IPS-15b (cell line): ENCODE measurements around the gene PLCB4.

Source experiments
- H3K27me3 ChIP-seq: one replicate; pipeline ENCODE4 v1.6.1; 2013; ENCODE audit warnings: low read length; ENCODE audit not compliant: control insufficient read depth, insufficient read depth
- H3K36me3 ChIP-seq: one replicate; pipeline ENCODE4 v1.6.1; 2013; ENCODE audit warnings: low read length; ENCODE audit not compliant: control insufficient read depth, insufficient read depth
- H3K4me1 ChIP-seq: one replicate; pipeline ENCODE4 v1.6.1; 2013; ENCODE audit warnings: mild to moderate bottlenecking, low read length; ENCODE audit not compliant: control insufficient read depth, insufficient read depth
- H3K4me3 ChIP-seq: one replicate; pipeline ENCODE4 v1.5.1; 2013; ENCODE audit warnings: low read depth, low read length
- H3K9ac ChIP-seq: one replicate; pipeline ENCODE4 v1.6.1; 2013; ENCODE audit warnings: low read depth, mild to moderate bottlenecking, low read length
- H3K9me3 ChIP-seq: one replicate; pipeline ENCODE4 v1.6.1; 2013; ENCODE audit warnings: mild to moderate bottlenecking, low read length; ENCODE audit not compliant: control insufficient read depth, insufficient read depth

PLCB4 gene

DNA sequence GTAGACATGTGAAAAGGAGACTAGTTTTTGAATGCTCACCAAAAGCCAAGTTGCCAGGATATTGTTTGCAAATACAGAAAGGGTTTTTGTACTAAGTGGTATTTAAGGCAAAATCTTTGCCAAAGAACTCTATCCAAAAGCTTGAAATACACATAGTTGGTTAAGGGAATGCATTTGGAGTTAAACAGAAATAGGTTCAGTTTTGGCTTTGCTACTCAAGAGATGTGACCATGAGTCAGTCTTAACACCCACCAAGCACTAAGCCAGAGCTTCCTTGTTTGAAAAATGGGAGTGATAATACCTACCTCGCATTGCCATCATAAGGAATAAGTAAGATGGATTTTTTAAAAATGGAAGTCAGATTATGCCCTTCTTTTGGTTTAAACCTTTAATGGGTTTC is 253.8 kb downstream of the PLCB4 start:
- no peaks in the 10 kb centered on the region for H3K36me3 ChIP-seq
- no peak overlapping the region for H3K4me3 ChIP-seq
- H3K9ac ChIP-seq, result no peak overlapping the region
- no peaks in the 10 kb centered on the region for H3K9me3 ChIP-seq
- H3K4me1 ChIP-seq, result peaks cover 6% of the 10 kb centered on the region
- H3K27me3 ChIP-seq, result no peaks in the 10 kb centered on the region

DNA sequence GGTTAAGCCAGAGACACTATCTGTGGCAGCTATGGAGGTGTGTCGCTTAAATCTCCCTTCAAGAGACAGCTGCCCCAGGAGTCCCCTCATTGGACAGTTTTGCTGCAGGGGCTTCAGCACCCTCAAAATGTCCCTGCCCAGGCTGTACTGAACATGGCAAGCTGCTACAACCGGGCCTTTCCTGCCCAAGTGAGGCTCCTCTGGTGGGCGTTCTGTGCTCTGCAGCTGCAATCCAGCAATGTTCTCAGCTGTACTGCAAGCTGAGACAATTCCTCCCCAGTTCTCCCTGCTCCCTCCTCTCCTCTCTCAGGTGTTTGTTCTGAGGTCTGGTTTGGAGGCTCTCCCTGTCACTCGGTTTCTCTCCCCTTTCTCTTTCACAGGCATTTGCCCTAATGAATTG is 254.7 kb downstream of the PLCB4 start:
- H3K4me1 ChIP-seq, result peaks cover 7% of the 10 kb centered on the region
- H3K9ac ChIP-seq, result no peak overlapping the region
- H3K27me3 ChIP-seq, result no peaks in the 10 kb centered on the region
- no peaks in the 10 kb centered on the region for H3K36me3 ChIP-seq
- H3K4me3 ChIP-seq, result no peak overlapping the region
- H3K9me3 ChIP-seq, result no peaks in the 10 kb centered on the region

DNA sequence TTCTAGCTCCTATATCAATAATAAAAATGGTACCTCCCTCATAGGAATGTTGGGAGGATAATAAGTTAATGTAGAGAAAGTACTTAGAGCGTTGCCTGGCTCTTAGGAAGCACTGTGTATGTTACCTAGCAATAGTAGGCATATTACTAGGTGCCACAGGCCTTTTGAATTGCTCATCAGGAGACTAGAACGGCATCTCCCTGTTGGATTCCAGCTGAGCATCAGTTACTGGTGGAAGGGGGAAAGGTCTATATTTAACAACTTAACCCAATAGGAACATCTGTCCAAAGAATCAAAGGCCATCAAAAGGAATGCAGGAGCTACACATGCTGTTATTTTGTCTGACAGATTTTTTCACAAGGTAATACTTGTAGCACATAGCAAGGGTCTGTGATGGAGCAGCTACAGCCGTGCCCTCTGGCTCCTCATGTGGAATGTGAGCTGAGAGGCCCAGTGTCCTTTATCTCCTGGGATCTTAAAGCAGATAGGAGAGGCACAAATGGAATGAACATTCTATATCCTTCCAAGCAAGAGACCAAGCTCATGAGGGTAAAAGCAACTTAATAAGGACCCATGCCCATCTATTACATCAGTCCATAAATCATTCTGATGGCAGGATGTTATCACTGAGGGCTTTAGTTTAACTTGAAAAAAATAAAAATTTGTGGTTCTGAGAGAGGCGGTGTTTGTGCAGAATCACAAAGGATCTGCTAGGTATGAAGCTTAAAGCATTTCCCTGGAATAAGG is 260.6 kb downstream of the PLCB4 start:
- Histone ChIP-seq H3K4me3 (no peak overlapping the region), H3K9ac (no peak overlapping the region), H3K4me1 (peaks cover 12% of the 10 kb centered on the region), H3K27me3 (no peaks in the 10 kb centered on the region), H3K9me3 (no peaks in the 10 kb centered on the region), H3K36me3 (no peaks in the 10 kb centered on the region)

DNA sequence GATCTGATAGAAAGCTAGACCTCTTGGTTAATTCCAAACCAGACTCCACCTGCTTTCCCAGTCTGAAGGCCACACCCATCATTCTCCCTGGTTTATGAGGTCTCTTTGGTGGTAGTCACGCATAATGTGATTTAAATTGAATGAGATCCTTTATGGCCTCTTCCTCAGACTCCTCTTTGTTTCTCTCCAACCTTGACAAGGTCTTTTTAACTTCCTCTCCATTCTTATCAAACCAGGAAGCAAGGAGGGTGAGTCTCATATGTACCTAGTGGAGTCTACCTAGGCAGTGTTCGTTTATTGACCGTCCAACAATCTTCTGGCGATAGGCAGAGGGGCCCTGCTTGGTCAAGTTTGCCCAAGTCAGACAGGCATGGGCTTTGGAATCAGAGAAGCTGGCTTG is 261.3 kb downstream of the PLCB4 start:
- Histone ChIP-seq H3K4me3 (no peak overlapping the region), H3K27me3 (no peaks in the 10 kb centered on the region), H3K9me3 (no peaks in the 10 kb centered on the region), H3K9ac (no peak overlapping the region), H3K4me1 (peaks cover 12% of the 10 kb centered on the region), H3K36me3 (no peaks in the 10 kb centered on the region)

DNA sequence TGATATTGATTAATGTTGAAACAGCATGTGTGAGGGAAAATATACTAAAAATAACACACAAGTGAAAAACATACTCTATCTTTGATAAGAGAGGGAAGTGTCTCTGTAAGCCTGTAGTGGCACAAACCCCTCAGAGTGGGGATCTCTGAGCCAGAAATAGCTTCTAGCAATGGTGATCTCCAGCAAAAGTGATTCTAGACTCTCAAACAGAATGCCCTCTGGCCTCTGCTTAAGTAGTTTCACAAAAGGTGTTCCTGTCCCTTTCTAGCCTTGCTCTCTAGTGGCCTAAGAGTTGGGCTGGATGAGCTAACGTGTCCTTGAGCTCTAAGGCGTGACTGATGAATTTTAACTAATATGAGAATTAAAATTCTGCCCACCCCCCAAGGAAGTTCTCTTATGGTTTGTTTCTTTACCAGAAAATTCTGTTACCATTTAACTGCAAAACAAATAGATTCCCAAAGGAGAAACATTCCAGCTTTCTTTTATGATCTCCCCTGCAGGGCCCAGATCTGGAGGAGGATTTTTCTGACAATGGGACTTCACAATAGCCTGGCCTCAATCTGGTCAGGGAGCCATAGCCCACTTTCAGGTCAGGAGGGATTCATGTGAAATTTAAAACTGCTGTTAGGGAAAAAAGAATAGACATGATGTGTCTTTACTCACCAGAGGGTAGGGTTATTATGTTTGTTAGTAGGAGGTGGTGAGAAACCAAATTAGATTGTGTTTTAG is 263.0 kb downstream of the PLCB4 start:
- Histone ChIP-seq H3K4me3 (no peak overlapping the region), H3K9ac (no peak overlapping the region), H3K4me1 (peaks cover 12% of the 10 kb centered on the region), H3K36me3 (no peaks in the 10 kb centered on the region), H3K27me3 (no peaks in the 10 kb centered on the region), H3K9me3 (no peaks in the 10 kb centered on the region)

DNA sequence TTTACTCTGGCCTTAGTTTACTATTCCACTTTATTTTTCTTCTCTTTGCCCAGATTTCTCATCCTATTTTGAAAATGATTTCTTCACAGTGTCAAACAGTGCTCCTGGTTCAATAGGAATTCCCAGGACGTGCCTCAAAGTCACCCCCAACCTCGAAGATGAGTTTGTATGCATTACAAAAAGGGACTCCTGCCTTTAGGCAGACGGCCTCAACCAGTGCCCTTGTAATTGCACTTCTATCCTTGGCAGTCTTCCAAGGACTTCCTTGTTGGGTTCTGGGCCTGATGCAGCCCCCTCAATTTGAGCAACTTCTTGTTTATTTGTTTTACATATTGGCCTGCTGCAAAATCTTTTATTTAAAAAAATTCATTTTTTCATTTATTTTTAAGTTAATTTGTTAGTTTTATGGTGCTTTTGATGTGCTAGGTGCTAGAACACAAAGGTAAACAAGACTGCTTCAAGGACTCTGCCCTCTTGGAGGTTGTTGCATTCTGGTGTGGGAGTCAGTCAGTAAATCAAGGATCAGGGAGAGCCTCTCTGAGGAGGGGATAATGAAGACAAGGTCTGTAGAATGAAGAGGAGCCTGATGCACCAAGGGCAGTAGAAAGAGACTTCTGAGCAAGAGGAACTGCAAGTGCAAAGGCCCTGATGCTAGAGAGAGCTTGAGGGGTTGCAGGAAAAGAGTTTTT is 264.0 kb downstream of the PLCB4 start:
- Histone ChIP-seq H3K36me3 (no peaks in the 10 kb centered on the region), H3K9me3 (no peaks in the 10 kb centered on the region), H3K4me1 (peaks cover 12% of the 10 kb centered on the region), H3K4me3 (no peak overlapping the region), H3K27me3 (no peaks in the 10 kb centered on the region), H3K9ac (no peak overlapping the region)

DNA sequence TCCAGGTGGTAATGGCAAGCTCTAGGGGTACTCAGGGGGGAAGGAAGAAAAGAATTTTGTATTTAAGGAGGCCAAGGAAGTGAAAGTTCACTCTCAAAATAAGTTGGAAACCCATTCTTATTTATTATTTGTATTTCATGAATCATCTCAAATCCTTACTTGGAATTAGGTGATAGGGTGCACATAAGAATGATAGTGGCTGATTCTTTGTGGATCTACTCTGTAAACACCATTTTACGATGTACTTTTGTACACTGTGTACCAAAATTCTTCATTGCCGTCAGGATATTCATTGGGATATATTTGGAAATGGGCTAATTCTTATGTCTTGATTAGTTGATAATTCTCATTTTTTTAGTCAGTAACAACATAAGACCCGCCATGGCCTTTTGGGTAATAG is 266.0 kb downstream of the PLCB4 start:
- H3K9ac ChIP-seq, result no peak overlapping the region
- no peaks in the 10 kb centered on the region for H3K27me3 ChIP-seq
- H3K36me3 ChIP-seq, result no peaks in the 10 kb centered on the region
- no peak overlapping the region for H3K4me3 ChIP-seq
- H3K4me1 ChIP-seq, result peaks cover 6% of the 10 kb centered on the region
- H3K9me3 ChIP-seq, result no peaks in the 10 kb centered on the region

DNA sequence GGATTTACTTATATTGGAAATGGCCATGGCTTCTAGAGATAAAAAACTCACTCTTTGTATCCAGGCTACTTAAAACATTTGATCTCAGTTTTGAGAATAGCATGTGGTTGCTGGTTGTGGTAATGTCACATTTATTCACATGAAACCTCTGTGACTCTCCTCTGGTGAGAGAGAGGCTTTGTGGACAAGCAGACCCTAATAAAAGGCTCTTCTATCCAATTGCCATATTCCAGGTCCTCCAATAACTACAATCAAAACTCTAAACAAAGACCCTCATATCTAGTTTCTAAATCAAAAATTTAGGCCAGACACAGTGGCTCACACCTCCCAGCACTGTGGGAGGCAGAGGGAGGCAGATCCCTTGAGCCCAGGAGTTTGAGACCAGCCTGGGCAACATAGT is 269.2 kb downstream of the PLCB4 start:
- peaks cover 1% of the 10 kb centered on the region for H3K4me1 ChIP-seq
- H3K9ac ChIP-seq, result no peak overlapping the region
- no peaks in the 10 kb centered on the region for H3K27me3 ChIP-seq
- no peak overlapping the region for H3K4me3 ChIP-seq
- no peaks in the 10 kb centered on the region for H3K9me3 ChIP-seq
- no peaks in the 10 kb centered on the region for H3K36me3 ChIP-seq

DNA sequence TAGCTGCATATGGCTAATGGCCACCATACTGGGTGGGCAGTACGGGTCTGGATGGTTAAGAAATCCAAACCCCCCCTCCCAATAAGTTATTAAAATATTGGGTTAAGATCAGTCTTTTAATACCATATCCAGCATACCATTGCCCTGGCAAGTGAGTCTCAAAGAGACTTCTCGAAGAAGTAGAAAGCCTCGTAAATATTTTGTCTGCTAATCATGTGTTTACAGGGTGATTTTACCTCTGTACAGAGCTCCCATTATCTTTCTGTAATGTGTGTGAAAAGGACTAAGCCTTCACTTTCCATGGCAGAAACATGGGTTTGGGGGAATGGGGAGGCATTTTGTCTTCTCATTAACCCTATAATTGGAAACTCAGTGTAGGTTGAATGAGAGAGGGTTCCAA is 270.8 kb downstream of the PLCB4 start:
- H3K9ac ChIP-seq, result no peak overlapping the region
- no peak overlapping the region for H3K4me3 ChIP-seq
- H3K4me1 ChIP-seq, result no peaks in the 10 kb centered on the region
- H3K27me3 ChIP-seq, result no peaks in the 10 kb centered on the region
- no peaks in the 10 kb centered on the region for H3K36me3 ChIP-seq
- H3K9me3 ChIP-seq, result no peaks in the 10 kb centered on the region

DNA sequence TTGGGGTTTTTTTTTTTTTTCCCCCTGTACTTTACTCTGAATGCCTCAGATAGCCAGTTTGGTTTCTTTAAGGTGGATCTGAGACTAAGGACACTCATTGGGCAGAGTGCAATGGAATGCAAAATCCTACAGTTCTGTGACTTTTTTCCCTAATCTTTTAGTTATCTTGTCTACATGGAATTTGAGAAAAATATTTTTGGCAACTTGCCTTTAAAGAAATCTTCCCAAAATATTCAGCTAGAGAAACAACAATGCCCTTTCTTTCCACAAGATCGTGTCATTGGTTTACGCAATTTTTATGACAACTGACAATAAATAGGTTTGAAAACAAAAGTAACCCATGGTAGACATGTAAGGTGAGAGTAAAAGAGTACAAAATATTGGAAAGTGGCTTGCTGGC is 273.8 kb downstream of the PLCB4 start:
- no peaks in the 10 kb centered on the region for H3K4me1 ChIP-seq
- H3K9me3 ChIP-seq, result no peaks in the 10 kb centered on the region
- H3K9ac ChIP-seq, result no peak overlapping the region
- no peak overlapping the region for H3K4me3 ChIP-seq
- H3K27me3 ChIP-seq, result no peaks in the 10 kb centered on the region
- no peaks in the 10 kb centered on the region for H3K36me3 ChIP-seq

DNA sequence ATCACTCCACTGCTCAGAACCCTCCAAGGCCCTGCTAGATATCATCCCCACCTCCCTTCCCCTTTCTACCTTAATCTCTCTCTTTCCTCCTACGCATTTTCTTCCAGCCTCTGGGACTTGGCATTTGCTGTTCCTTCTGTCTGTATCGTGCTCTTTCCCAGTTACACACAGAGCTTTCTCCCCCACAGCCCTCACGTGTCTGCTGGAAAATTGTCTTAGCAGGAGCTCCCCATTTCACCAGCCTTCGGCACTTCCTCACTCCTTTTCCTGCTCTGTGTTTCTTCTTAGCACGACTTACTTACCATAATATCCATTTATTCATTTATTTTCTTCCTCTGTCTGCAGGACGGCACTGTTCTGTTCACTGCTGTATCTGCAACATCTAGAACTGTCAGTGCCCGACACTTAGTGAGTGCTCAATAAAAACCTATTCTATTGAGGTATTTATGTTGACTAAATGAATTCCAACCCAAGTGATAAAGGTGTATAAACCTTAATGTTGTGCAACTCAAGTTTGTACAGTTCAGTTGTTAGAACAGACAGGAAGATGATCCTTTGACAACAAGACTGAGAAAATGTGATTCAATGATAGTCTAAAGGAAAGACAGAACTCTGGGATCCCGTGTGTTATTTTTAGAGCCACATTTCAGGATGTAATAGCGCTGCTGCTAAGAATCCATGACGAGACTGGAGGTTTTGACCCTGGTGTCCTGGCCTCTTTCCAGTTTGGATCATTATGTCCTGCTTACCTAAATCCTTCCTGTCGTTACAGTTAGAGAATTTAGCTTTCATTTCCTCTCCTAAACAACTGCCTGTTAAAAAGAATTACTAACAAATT is 275.4 kb downstream of the PLCB4 start:
- Histone ChIP-seq H3K9me3 (no peaks in the 10 kb centered on the region), H3K27me3 (no peaks in the 10 kb centered on the region), H3K4me1 (no peaks in the 10 kb centered on the region), H3K36me3 (no peaks in the 10 kb centered on the region), H3K9ac (no peak overlapping the region), H3K4me3 (no peak overlapping the region)
